SK-N-DZ (cell line): ENCODE data around the gene AVPI1.
"Not testable (repeated sequence)": the region's sequence is repeated elsewhere in the genome, so short reads cannot be mapped to it uniquely, and the experiment has no call there.

Source experiments
- DNase-seq: peaks from one replicate; pipeline ENCODE4 v3.0.0-alpha.2; 2015; ENCODE audit warnings: low spot score

Gene AVPI1

GRCh38 chr10:97683556-97684367, 3.3 kb downstream of the AVPI1 start:
- peak; percentile 29 for DNase-seq

GRCh38 chr10:97682042-97682441, 5.0 kb downstream of the AVPI1 start:
- no peak for DNase-seq

- DNase-seq = no peak
Observed at GRCh38 chr10:97679594-97679993, 7.4 kb downstream of the AVPI1 start.

GRCh38 chr10:97676770-97677581, 10.1 kb downstream of the AVPI1 start:
- peak; percentile 57 for DNase-seq

- no peak for DNase-seq
Observed at GRCh38 chr10:97675222-97675621, 11.8 kb downstream of the AVPI1 start.

GRCh38 chr10:97673736-97674525, 13.1 kb downstream of the AVPI1 start:
- DNase-seq = no peak

GRCh38 chr10:97669571-97669970, 17.5 kb downstream of the AVPI1 start:
- no peak for DNase-seq

- no peak for DNase-seq
Observed at GRCh38 chr10:97667463-97667862, 19.6 kb downstream of the AVPI1 start.

GRCh38 chr10:97666992-97667391, 20.0 kb downstream of the AVPI1 start:
- DNase-seq = no peak

GRCh38 chr10:97664282-97664850, 22.7 kb downstream of the AVPI1 start:
- no peak for DNase-seq

- DNase-seq = peak; percentile 96
Observed at GRCh38 chr10:97659589-97659988, 27.5 kb downstream of the AVPI1 start.

- no peak for DNase-seq
Observed at GRCh38 chr10:97656777-97657176, 30.3 kb downstream of the AVPI1 start.

- no peak for DNase-seq
Observed at GRCh38 chr10:97651773-97652172, 35.3 kb downstream of the AVPI1 start.

GRCh38 chr10:97650726-97651125, 36.3 kb downstream of the AVPI1 start:
- DNase-seq = no peak

GRCh38 chr10:97649405-97649750, 37.7 kb downstream of the AVPI1 start:
- not testable (repeated sequence) for DNase-seq

- no peak for DNase-seq
Observed at GRCh38 chr10:97648562-97649404, 38.3 kb downstream of the AVPI1 start.

GRCh38 chr10:97647556-97647955, 39.5 kb downstream of the AVPI1 start:
- DNase-seq = no peak

- no peak for DNase-seq
Observed at GRCh38 chr10:97644936-97645335, 42.1 kb downstream of the AVPI1 start.

- no peak for DNase-seq
Observed at GRCh38 chr10:97643441-97643985, 43.5 kb downstream of the AVPI1 start.

- DNase-seq = not testable (repeated sequence)
Observed at GRCh38 chr10:97642471-97643159, 44.4 kb downstream of the AVPI1 start.
